ENCODE results near the gene FBXO40.

GRCh38 chr3:121624147-121624899 lies 31.1 kb downstream of the FBXO40 start:
- TF ChIP-seq, protein P1, sequence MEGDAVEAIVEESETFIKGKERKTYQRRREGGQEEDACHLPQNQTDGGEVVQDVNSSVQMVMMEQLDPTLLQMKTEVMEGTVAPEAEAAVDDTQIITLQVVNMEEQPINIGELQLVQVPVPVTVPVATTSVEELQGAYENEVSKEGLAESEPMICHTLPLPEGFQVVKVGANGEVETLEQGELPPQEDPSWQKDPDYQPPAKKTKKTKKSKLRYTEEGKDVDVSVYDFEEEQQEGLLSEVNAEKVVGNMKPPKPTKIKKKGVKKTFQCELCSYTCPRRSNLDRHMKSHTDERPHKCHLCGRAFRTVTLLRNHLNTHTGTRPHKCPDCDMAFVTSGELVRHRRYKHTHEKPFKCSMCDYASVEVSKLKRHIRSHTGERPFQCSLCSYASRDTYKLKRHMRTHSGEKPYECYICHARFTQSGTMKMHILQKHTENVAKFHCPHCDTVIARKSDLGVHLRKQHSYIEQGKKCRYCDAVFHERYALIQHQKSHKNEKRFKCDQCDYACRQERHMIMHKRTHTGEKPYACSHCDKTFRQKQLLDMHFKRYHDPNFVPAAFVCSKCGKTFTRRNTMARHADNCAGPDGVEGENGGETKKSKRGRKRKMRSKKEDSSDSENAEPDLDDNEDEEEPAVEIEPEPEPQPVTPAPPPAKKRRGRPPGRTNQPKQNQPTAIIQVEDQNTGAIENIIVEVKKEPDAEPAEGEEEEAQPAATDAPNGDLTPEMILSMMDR (conservative IDR thresholded peaks at IDR 0.05; ENCODE audit: low read depth, low read length): no peak
- no peak for TF ChIP-seq EZH2 (IDR thresholded peaks at IDR 0.05; ENCODE audit: borderline replicate concordance, low read depth, low read length, poor library complexity, severe bottlenecking)
